ENCODE data around the gene ANKIB1.

- TF ChIP-seq CTCF (IDR thresholded peaks at IDR 0.05), result no peak
- no peak for TF ChIP-seq POLR2A (IDR thresholded peaks at IDR 0.05)
Measured at GRCh38 chr7:92397542-92397941, 151.8 kb downstream of the ANKIB1 start.

Measured in heart left ventricle (tissue), 13 donors.